IMR-90 (cell line): ENCODE data around the gene CDC6.

Experiments
- CEBPB ChIP-seq: IDR thresholded peaks from 2 replicates; pipeline ENCODE4 v1.6.1; 2012; ENCODE audit warnings: low read depth, low read length, improper control_type of control experiment
- CHD1 ChIP-seq: IDR thresholded peaks from 2 replicates; pipeline ENCODE4 v1.6.1; 2012; ENCODE audit warnings: low read depth, low read length, improper control_type of control experiment
- CTCF ChIP-seq: conservative IDR thresholded peaks from 2 replicates; pipeline ENCODE4 v1.5.1; 2012; ENCODE audit warnings: mild to moderate bottlenecking, low read depth, low read length, improper control_type of control experiment
- ELK1 ChIP-seq: fragments of 150-350 bp; IDR thresholded peaks from 2 replicates; pipeline ENCODE4 v1.6.1; 2016; ENCODE audit warnings: low read depth, mild to moderate bottlenecking, low read length, moderate library complexity, borderline replicate concordance
- FOS ChIP-seq: fragments of 150-350 bp; IDR thresholded peaks from 2 replicates; pipeline ENCODE4 v1.6.1; 2016; ENCODE audit warnings: low read depth, low read length
- MAFK ChIP-seq: IDR thresholded peaks from 2 replicates; pipeline ENCODE4 v1.6.1; 2012; ENCODE audit warnings: low read depth, low read length, improper control_type of control experiment
- MAZ ChIP-seq: IDR thresholded peaks from 2 replicates; pipeline ENCODE4 v1.6.1; 2012; ENCODE audit warnings: low read depth, mild to moderate bottlenecking, low read length, improper control_type of control experiment, moderate library complexity, borderline replicate concordance
- MXI1 ChIP-seq: IDR thresholded peaks from 2 replicates; pipeline ENCODE4 v1.6.1; 2012; ENCODE audit warnings: low read depth, mild to moderate bottlenecking, low read length, moderate library complexity, borderline replicate concordance
- NFE2L2 ChIP-seq: fragments of 150-350 bp; IDR thresholded peaks from 2 replicates; pipeline ENCODE4 v1.6.1; 2016; ENCODE audit warnings: low read depth, mild to moderate bottlenecking, low read length
- POLR2A ChIP-seq: IDR thresholded peaks from 2 replicates; pipeline ENCODE4 v1.6.1; 2012; ENCODE audit warnings: mild to moderate bottlenecking, low read depth, low read length
- RAD21 ChIP-seq: IDR thresholded peaks from 2 replicates; pipeline ENCODE4 v1.6.1; 2012; ENCODE audit warnings: low read length, improper control_type of control experiment
- RFX5 ChIP-seq: IDR thresholded peaks from 2 replicates; pipeline ENCODE4 v1.8.0; 2012; ENCODE audit warnings: low read depth, mild to moderate bottlenecking, low read length, moderate library complexity
- SMC3 ChIP-seq: fragments of 150-350 bp; IDR thresholded peaks from 2 replicates; pipeline ENCODE4 v1.6.1; 2016; ENCODE audit warnings: low read depth, mild to moderate bottlenecking, antibody characterized with exemption, low read length, moderate library complexity
- USF2 ChIP-seq: fragments of 150-350 bp; IDR thresholded peaks from 2 replicates; pipeline ENCODE4 v1.6.1; 2017; ENCODE audit warnings: mild to moderate bottlenecking, antibody characterized with exemption, low read length, low read depth

GRCh38 chr17:40348136-40348504, 60.4 kb downstream of the CDC6 start:
- no peak for TF ChIP-seq CTCF
- no peak for TF ChIP-seq RFX5
- TF ChIP-seq ELK1: no peak
- TF ChIP-seq POLR2A: no peak
- TF ChIP-seq SMC3: no peak
- no peak for TF ChIP-seq CHD1
- TF ChIP-seq RAD21: no peak
- TF ChIP-seq CEBPB: no peak
- no peak for TF ChIP-seq NFE2L2
- no peak for TF ChIP-seq MXI1
- TF ChIP-seq USF2: no peak
- no peak for TF ChIP-seq MAFK
- no peak for TF ChIP-seq FOS
- no peak for TF ChIP-seq MAZ
